Thyroid gland (tissue), 4 donors: ENCODE measurements around the gene CDC14B. TPM values are rescaled to one million over a fixed set of nuclear protein-coding genes. Genes with fewer than 3 reads are reported as not detected.

ENCODE experiments used
- DNase-seq, 2 donors: peaks; one replicate each; pipeline ENCODE4 v3.0.0-alpha.2; 2019
- H3K27ac ChIP-seq, 3 donors: fragments of 200-600 bp; sonication (generic); 1 replicate in 2 of 3; 2 replicates in 1 of 3; pipeline ENCODE4 v1.5.1; 2016 to 2019; ENCODE audit warnings: mild to moderate bottlenecking in 1 of 3, moderate library complexity in 1 of 3
- H3K27me3 ChIP-seq: fragments of 200-600 bp; sonication (generic); one replicate; pipeline ENCODE4 v1.5.1; 2019
- H3K36me3 ChIP-seq, 2 donors: fragments of 200-600 bp; sonication (generic); one replicate each; pipeline ENCODE4 v1.5.1; 2016 to 2019
- H3K4me1 ChIP-seq, 2 donors: fragments of 200-600 bp; sonication (generic); one replicate each; pipeline ENCODE4 v1.5.1; 2017 to 2019
- H3K4me3 ChIP-seq, 3 donors: fragments of 200-600 bp; sonication (generic); replicated peaks in 1 of 3; 1 replicate in 2 of 3; 2 replicates in 1 of 3; pipeline ENCODE4 v1.5.1; 2016; ENCODE audit warnings: mild to moderate bottlenecking in 1 of 3
- H3K9me3 ChIP-seq: fragments of 200-600 bp; sonication (generic); one replicate; pipeline ENCODE4 v1.5.1; 2017
- POLR2A ChIP-seq, 2 donors: fragments of 450-650 bp; IDR thresholded peaks; one replicate each; pipeline ENCODE4 v1.6.1; 2017; ENCODE audit warnings: antibody characterized with exemption in 2 of 2, mild to moderate bottlenecking in 2 of 2, moderate library complexity in 1 of 2
- WGBS, 2 donors: methylation state at CpG; one replicate each; pipeline ENCODE4 v1.1.5; 2017; 5-methylcytosine and 5-hydroxymethylcytosine counted together
- intact Hi-C: fragments of 100-400 bp; cut with DNase I; formaldehyde crosslinking; loops from one replicate; pipeline ENCODE4 v1.15.1; 2023
- total RNA-seq, 4 donors: library from RNA; depleted of rRNA; stranded (reverse); fragments of >200 nt; gene quantifications; one replicate each; pipeline ENCODE4 v1.2.3, GENCODE V29; 2016
- TF ChIP-seq, protein P1 (sequence below), 6 experiments: fragments of 200-600 bp in 3 of 6; fragments of 450-650 bp in 3 of 6; sonication (generic) in 3 of 6; IDR thresholded peaks; one replicate each; pipeline ENCODE4 v1.5.1; 2016 to 2019; ENCODE audit warnings: antibody characterized with exemption in 6 of 6, mild to moderate bottlenecking in 2 of 6, inconsistent platforms in 1 of 6, moderate library complexity in 1 of 6

CDC14B gene
- total RNA-seq, 4 donors from 2014 or later, result 39.7 to 87.4 (median 56.3) TPM

DNA sequence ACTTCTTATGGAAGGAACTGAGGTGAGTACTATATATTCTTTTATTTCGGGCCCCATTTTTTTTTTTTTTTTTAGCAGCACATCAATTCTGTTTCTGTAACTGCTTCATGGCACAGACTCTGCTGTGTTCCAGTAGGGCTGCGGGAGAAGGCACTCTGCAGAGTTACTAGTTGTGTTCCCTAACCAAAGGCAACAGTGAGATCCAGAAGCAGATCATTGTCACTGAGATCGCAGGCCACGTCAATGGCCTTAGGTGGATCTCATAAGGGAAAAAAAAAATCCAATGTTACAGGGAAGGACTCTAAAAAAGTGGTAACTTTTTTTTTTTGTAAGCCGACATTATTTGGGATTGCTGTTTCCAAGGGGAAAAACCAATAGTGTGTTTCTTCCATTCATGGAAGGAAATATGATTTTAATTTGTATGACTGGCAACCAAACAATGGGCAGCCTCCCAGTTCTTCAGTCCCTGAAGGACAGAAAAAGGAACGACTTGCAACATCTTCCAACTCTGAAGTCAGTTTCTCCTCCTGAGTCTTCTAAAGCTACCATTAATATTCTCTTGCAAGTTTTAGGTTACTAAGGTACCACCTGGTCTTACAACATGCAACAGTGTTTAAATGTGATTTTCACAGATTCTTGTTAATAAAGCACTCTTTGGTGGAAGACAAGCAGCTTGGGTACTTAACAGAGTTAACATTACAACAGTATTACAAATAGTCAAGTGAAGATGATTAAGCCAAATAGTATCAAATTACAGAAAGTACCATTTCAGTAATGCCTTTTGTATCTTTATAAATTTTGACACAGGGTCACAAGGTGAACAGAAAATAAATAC is 116.9 kb downstream of the CDC14B start:
- no peak overlapping the region for H3K27ac ChIP-seq
- intact Hi-C loops, result loop anchor here (10.0 kb wide), 1 partner anchor 58 kb away; no protein-coding TSS in a partner anchor
- 80 to 82% methylated on average over 6 of the region's 6 CpGs for WGBS, 2 donors
- H3K4me3 ChIP-seq, result no peak overlapping the region
- no peak for TF ChIP-seq POLR2A (IDR thresholded peaks at IDR 0.05)
- TF ChIP-seq, protein P1, sequence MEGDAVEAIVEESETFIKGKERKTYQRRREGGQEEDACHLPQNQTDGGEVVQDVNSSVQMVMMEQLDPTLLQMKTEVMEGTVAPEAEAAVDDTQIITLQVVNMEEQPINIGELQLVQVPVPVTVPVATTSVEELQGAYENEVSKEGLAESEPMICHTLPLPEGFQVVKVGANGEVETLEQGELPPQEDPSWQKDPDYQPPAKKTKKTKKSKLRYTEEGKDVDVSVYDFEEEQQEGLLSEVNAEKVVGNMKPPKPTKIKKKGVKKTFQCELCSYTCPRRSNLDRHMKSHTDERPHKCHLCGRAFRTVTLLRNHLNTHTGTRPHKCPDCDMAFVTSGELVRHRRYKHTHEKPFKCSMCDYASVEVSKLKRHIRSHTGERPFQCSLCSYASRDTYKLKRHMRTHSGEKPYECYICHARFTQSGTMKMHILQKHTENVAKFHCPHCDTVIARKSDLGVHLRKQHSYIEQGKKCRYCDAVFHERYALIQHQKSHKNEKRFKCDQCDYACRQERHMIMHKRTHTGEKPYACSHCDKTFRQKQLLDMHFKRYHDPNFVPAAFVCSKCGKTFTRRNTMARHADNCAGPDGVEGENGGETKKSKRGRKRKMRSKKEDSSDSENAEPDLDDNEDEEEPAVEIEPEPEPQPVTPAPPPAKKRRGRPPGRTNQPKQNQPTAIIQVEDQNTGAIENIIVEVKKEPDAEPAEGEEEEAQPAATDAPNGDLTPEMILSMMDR (IDR thresholded peaks at IDR 0.05), result no peak
- H3K4me1 ChIP-seq, result peaks cover 5 to 15% of the 10 kb centered on the region in 2 donors
- no peaks in the 10 kb centered on the region for H3K9me3 ChIP-seq
- no peaks in the 10 kb centered on the region for H3K36me3 ChIP-seq
- H3K27me3 ChIP-seq, result no peaks in the 10 kb centered on the region
- DNase-seq, result no peak

- intact Hi-C loops, result loop anchor here (10.0 kb wide), 1 partner anchor 57 kb away; no protein-coding TSS in a partner anchor
- Histone ChIP-seq H3K4me3 (no peak overlapping the region), H3K27ac (no peak overlapping the region)
These were observed 117.8 kb downstream of the CDC14B start for GRCh38 chr9:96501633-96502538.

GRCh38 chr9:96500696-96501632 is 118.7 kb downstream of the CDC14B start:
- Histone ChIP-seq H3K36me3 (no peaks in the 10 kb centered on the region), H3K4me3 (no peak overlapping the region), H3K27me3 (no peaks in the 10 kb centered on the region), H3K4me1 (peaks cover 4 to 13% of the 10 kb centered on the region in 2 donors), H3K9me3 (no peaks in the 10 kb centered on the region), H3K27ac (no peak overlapping the region)
- intact Hi-C loops, result loop anchor here (10.0 kb wide), 1 partner anchor 56 kb away; no protein-coding TSS in a partner anchor
- 87 to 91% methylated on average over 12 to 14 of the region's 14 CpGs for WGBS, 2 donors
- TF ChIP-seq, protein P1 (IDR thresholded peaks at IDR 0.05), result no peak
- no peak for TF ChIP-seq POLR2A (IDR thresholded peaks at IDR 0.05)
- no peak for DNase-seq

More at GRCh38 chr9:96501633-96502538, 117.8 kb downstream of the CDC14B start:
- Histone ChIP-seq H3K4me1 (peaks cover 5 to 15% of the 10 kb centered on the region in 2 donors), H3K27me3 (no peaks in the 10 kb centered on the region), H3K36me3 (no peaks in the 10 kb centered on the region), H3K9me3 (no peaks in the 10 kb centered on the region)
- TF ChIP-seq, protein P1 (IDR thresholded peaks at IDR 0.05), result no peak
- TF ChIP-seq POLR2A (IDR thresholded peaks at IDR 0.05), result no peak
- WGBS, 2 donors, result 93 to 94% methylated on average over 15 of the region's 15 CpGs
- DNase-seq, result no peak

DNA sequence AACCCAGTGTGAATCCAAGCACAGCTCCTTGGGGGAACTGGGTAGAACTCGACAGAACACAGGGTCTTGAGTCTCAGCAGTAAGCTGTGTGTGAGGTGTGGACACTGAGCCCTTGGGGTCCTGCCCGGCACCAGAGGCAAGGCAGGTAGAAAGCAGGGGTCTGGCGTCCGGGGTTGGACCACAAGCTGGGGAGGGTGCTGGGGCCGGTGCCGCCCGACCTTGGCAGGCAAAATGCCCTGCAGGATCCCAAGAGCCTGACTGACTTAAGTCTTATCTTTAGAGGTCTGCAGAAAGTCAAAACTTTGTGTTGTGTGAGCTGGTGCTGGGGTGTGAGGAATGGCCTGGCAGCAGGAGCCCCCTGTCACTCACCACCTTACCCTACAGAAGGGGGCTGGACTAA is 120.4 kb downstream of the CDC14B start:
- 87 to 96% methylated on average over 7 of the region's 7 CpGs for WGBS, 2 donors
- no peaks in the 10 kb centered on the region for H3K36me3 ChIP-seq
- intact Hi-C loops, result no loop called here
- no peaks in the 10 kb centered on the region for H3K4me1 ChIP-seq
- TF ChIP-seq POLR2A (IDR thresholded peaks at IDR 0.05), result no peak
- TF ChIP-seq, protein P1 (IDR thresholded peaks at IDR 0.05), result no peak
- DNase-seq, result no peak
- H3K27ac ChIP-seq, result no peak overlapping the region
- no peaks in the 10 kb centered on the region for H3K27me3 ChIP-seq
- no peak overlapping the region for H3K4me3 ChIP-seq
- H3K9me3 ChIP-seq, result no peaks in the 10 kb centered on the region
